ENCODE data around the gene TRIOBP. TPM values are rescaled to one million over a fixed set of nuclear protein-coding genes. Genes with fewer than 3 reads are reported as not detected.

Gene TRIOBP
- total and polyA plus RNA-seq, 2 of the 13 experiments (the other 11 are each of a cell fraction or from before 2014, with no cell fraction given) = 6.1 to 15.4 TPM

GRCh38 chr22:37782340-37783168 is 85.7 kb downstream of the TRIOBP start (continued):
- TF ChIP-seq ZNF589 (CRISPR knock-in tag; conservative IDR thresholded peaks at IDR 0.05) = no peak
- no peak for TF ChIP-seq GATAD2A (CRISPR knock-in tag; IDR thresholded peaks at IDR 0.05)
- TF ChIP-seq NFATC3 (CRISPR knock-in tag; IDR thresholded peaks at IDR 0.05) = no peak
- no peak for TF ChIP-seq RBM39 (IDR thresholded peaks at IDR 0.05; ENCODE audit: low read depth, low read length, poor library complexity, severe bottlenecking)
- TF ChIP-seq ZNF547 (CRISPR knock-in tag; IDR thresholded peaks at IDR 0.05) = 0 out of 2 replicates have a peak, but pooled peaks have one; percentile 27
- TF ChIP-seq ZNF3 (CRISPR knock-in tag; IDR thresholded peaks at IDR 0.05) = peak; percentile 99
- no peak for TF ChIP-seq RNF219 (CRISPR knock-in tag; IDR thresholded peaks at IDR 0.05)
- TF ChIP-seq HDAC2 (CRISPR knock-in tag; IDR thresholded peaks at IDR 0.05) = peak; percentile 27; the same call in 1 of the 2 replicates
- TF ChIP-seq SRSF4 (IDR thresholded peaks at IDR 0.05; ENCODE audit: low read depth, low read length, poor library complexity, severe bottlenecking) = no peak
- no peak for TF ChIP-seq MLXIP (CRISPR knock-in tag; IDR thresholded peaks at IDR 0.05; ENCODE audit: borderline replicate concordance)
- TF ChIP-seq ZNF121 (CRISPR knock-in tag; IDR thresholded peaks at IDR 0.05) = peak; percentile 9; the same call in 1 of the 2 replicates
- TF ChIP-seq STAG1 (CRISPR knock-in tag; IDR thresholded peaks at IDR 0.05) = peak; percentile 22; the same call in 1 of the 2 replicates
- TF ChIP-seq SMAD3 (CRISPR knock-in tag; IDR thresholded peaks at IDR 0.05) = 0 out of 2 replicates have a peak, but pooled peaks have one; percentile 24
- TF ChIP-seq RARA (CRISPR knock-in tag; IDR thresholded peaks at IDR 0.05) = 0 out of 2 replicates have a peak, but pooled peaks have one; percentile 12
- TF ChIP-seq KDM1A (CRISPR knock-in tag; IDR thresholded peaks at IDR 0.05) = peak; percentile 36; the same call in 1 of the 2 replicates
- no peak for TF ChIP-seq BORCS8-MEF2B (CRISPR knock-in tag; IDR thresholded peaks at IDR 0.05)
- TF ChIP-seq GTF3A (CRISPR knock-in tag; conservative IDR thresholded peaks at IDR 0.05) = no peak
- TF ChIP-seq ZNF430 (CRISPR knock-in tag; IDR thresholded peaks at IDR 0.05) = no peak
- no peak for TF ChIP-seq HDAC6 (IDR thresholded peaks at IDR 0.05; ENCODE audit: low read depth, low read length)
- no peak for TF ChIP-seq HNRNPUL1 (IDR thresholded peaks at IDR 0.05; ENCODE audit: low read depth, low read length)
- TF ChIP-seq ARID5B (CRISPR knock-in tag; IDR thresholded peaks at IDR 0.05) = 0 out of 2 replicates have a peak, but pooled peaks have one; percentile 16
- TF ChIP-seq SAP130 (CRISPR knock-in tag; IDR thresholded peaks at IDR 0.05; ENCODE audit: low read depth) = 0 out of 2 replicates have a peak, but pooled peaks have one; percentile 20
